GM12874 (cell line): ENCODE measurements around the gene MGAT5B.

Experiments
- CTCF ChIP-seq: IDR thresholded peaks from 2 replicates; pipeline ENCODE4 v1.5.1; 2011; ENCODE audit warnings: low read depth, mild to moderate bottlenecking, control low read depth, low read length, moderate library complexity; ENCODE audit not compliant: insufficient read depth

Gene MGAT5B

GRCh38 chr17:76992891-76993290, 124.7 kb downstream of the MGAT5B start:
- no peak for TF ChIP-seq CTCF

GRCh38 chr17:76993651-76994050, 125.4 kb downstream of the MGAT5B start:
- no peak for TF ChIP-seq CTCF

GRCh38 chr17:76994237-76994637, 126.0 kb downstream of the MGAT5B start:
- TF ChIP-seq CTCF, result no peak

GRCh38 chr17:76995387-76996105, 127.3 kb downstream of the MGAT5B start:
- no peak for TF ChIP-seq CTCF

GRCh38 chr17:76996741-76997694, 128.8 kb downstream of the MGAT5B start:
- no peak for TF ChIP-seq CTCF

GRCh38 chr17:76997981-76998531, 129.9 kb downstream of the MGAT5B start:
- no peak for TF ChIP-seq CTCF

GRCh38 chr17:76998839-76999238, 130.6 kb downstream of the MGAT5B start:
- TF ChIP-seq CTCF, result no peak
